ENCODE results near the gene IQGAP3. TPM values are rescaled to one million over a fixed set of nuclear protein-coding genes. Genes with fewer than 3 reads are reported as not detected.
A peak's percentile ranks its signal among the peaks of the same experiment; 100 is the strongest.

Gene IQGAP3
- total and polyA plus RNA-seq, 2 experiments from 2014 or later = 5.2 to 5.7 TPM

DNA sequence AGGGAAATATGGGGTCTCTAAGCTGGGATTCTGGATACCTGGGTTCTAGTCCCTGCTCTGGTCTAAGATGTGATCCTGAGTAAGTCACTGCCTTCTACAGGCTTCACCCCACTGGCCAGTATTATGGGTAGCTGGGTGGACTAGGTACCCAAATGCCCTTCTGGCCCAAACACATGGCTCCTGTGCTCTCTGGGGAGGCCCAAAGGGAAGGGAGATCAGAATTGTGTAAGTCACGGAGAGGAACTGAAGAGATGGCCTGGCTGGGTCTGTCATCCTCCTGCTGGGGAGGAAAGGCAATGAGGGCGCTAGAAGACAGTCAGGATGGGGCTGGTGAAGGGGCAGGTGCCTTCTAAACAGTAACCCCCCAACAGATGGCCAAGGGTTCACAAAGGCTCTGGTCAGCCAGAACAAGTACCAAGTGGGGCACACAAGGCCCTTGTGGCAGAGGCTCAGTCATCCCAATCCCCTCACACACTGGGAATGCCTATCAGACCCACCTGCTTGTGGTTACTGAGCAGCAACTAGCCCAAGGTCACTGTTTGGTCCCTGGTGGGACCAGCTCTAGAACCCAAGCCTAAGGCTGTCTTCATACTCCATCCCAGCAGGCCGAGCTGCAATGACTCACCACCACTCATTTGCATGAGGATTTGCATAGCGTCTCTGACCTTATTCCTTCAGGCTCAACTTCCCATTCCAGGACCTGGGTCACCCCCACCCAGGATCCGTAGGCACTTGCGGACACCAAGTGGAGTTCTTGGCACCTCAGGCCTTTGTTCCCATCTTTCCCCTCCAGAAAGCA is 81.0 kb downstream of the IQGAP3 start:
- Histone ChIP-seq H3K4me3 (no peak overlapping the region), H3K79me2 (peaks cover 100% of the 10 kb centered on the region), H4K20me1 (ENCODE audit: insufficient read depth, poor library complexity, severe bottlenecking) (peaks cover 100% of the 10 kb centered on the region), H3K9me3 (ENCODE audit: low read depth) (no peaks in the 10 kb centered on the region), H3K27me3 (no peaks in the 10 kb centered on the region), H3K36me3 (replicated peaks; ENCODE audit: insufficient read depth, low read depth) (no peaks in the 10 kb centered on the region), H2AFZ (no peak overlapping the region), H3K4me2 (peak overlapping the region; percentile 67), H3K27ac (no peak overlapping the region), H3K4me1 (ENCODE audit: insufficient read depth) (peaks cover 45% of the 10 kb centered on the region), H3K9me2 (replicated peaks; ENCODE audit: insufficient read depth) (no peaks in the 10 kb centered on the region)
- WGBS (ENCODE audit: low lambda C conversion rate, missing lambda C conversion rate) = 94% methylated on average over 6 of the region's 6 CpGs
- TF ChIP-seq EZH2 (IDR thresholded peaks at IDR 0.05; ENCODE audit: borderline replicate concordance) = no peak
- TF ChIP-seq, protein P1, sequence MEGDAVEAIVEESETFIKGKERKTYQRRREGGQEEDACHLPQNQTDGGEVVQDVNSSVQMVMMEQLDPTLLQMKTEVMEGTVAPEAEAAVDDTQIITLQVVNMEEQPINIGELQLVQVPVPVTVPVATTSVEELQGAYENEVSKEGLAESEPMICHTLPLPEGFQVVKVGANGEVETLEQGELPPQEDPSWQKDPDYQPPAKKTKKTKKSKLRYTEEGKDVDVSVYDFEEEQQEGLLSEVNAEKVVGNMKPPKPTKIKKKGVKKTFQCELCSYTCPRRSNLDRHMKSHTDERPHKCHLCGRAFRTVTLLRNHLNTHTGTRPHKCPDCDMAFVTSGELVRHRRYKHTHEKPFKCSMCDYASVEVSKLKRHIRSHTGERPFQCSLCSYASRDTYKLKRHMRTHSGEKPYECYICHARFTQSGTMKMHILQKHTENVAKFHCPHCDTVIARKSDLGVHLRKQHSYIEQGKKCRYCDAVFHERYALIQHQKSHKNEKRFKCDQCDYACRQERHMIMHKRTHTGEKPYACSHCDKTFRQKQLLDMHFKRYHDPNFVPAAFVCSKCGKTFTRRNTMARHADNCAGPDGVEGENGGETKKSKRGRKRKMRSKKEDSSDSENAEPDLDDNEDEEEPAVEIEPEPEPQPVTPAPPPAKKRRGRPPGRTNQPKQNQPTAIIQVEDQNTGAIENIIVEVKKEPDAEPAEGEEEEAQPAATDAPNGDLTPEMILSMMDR (IDR thresholded peaks at IDR 0.05; ENCODE audit: poor library complexity) = no peak
- TF ChIP-seq EZH2phosphoT487 (IDR thresholded peaks at IDR 0.05; ENCODE audit: low read depth, severe bottlenecking, unreplicated experiment) = no peak
- no peak for DNase-seq (ENCODE audit: low spot score)

DNA sequence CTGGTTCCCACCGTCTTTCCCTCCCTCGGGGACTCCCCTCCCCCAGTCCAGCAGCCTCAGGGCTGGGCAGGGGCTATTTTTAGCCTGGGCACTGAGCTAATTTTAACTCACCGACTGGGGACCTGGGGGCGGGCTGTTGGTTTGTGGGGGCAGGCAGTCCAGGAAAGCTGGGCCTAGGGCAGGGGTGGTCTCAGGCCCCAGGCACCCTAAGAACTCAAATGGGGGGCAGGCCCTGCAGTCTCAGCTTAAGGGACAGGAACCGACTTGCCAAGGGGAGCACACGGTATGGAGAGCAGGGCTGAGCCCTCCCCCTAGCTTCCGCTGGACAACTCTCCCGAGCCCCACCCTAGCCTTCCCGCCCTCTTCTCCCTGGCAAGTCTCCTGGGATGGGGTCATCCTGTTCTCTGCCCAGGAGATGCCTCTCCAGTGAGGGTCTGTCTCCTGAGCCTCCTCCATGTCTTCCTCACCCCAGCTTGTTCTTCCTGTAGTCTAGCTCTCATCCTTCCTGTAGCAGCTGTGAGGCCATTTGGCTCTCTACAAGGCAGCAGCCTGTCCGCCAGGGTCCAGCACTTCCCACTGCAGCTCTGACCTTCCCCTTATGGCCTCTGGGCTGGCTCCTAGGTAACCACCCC is 81.8 kb downstream of the IQGAP3 start:
- DNase-seq (ENCODE audit: low spot score) = peak; percentile 45
- peaks cover 40% of the 10 kb centered on the region for H3K4me1 ChIP-seq (ENCODE audit: insufficient read depth)
- 32% methylated on average over 9 of the region's 10 CpGs for WGBS (ENCODE audit: low lambda C conversion rate, missing lambda C conversion rate)
- no peaks in the 10 kb centered on the region for H3K36me3 ChIP-seq (replicated peaks; ENCODE audit: insufficient read depth, low read depth)
- peaks cover 100% of the 10 kb centered on the region for H4K20me1 ChIP-seq (ENCODE audit: insufficient read depth, poor library complexity, severe bottlenecking)
- H3K79me2 ChIP-seq = peaks cover 100% of the 10 kb centered on the region
- no peak overlapping the region for H3K4me3 ChIP-seq
- H2AFZ ChIP-seq = no peak overlapping the region
- TF ChIP-seq EZH2phosphoT487 (IDR thresholded peaks at IDR 0.05; ENCODE audit: low read depth, severe bottlenecking, unreplicated experiment) (no peak), EZH2 (IDR thresholded peaks at IDR 0.05; ENCODE audit: borderline replicate concordance) (no peak)
- TF ChIP-seq, protein P1 (IDR thresholded peaks at IDR 0.05; ENCODE audit: poor library complexity) = no peak
- H3K4me2 ChIP-seq = peak overlapping the region; percentile 67
- no peaks in the 10 kb centered on the region for H3K27me3 ChIP-seq
- no peaks in the 10 kb centered on the region for H3K9me3 ChIP-seq (ENCODE audit: low read depth)
- no peaks in the 10 kb centered on the region for H3K9me2 ChIP-seq (replicated peaks; ENCODE audit: insufficient read depth)
- peak overlapping the region; percentile 16 for H3K27ac ChIP-seq

DNA sequence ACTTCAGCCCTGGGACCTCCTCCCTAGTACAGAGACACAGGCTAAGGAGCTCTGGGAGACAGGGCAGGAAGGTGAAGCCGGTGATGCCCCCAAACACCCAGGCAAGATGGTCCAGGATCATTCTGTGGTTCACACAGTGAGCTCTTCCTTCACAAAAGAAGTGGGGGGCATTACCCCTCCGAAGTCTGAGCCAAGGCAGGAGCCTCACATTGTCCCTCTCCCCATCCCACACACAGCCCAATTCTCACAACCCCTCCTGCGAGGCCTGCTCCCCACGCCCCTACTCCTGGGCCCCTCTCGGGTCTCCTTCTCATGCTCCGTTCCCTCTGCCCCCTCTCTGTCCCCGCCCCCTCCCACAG is 82.5 kb downstream of the IQGAP3 start:
- H2AFZ ChIP-seq = no peak overlapping the region
- H3K4me3 ChIP-seq = no peak overlapping the region
- H3K27ac ChIP-seq = no peak overlapping the region
- H3K9me2 ChIP-seq (replicated peaks; ENCODE audit: insufficient read depth) = no peaks in the 10 kb centered on the region
- 77% methylated on average over 3 of the region's 7 CpGs for WGBS (ENCODE audit: low lambda C conversion rate, missing lambda C conversion rate)
- peaks cover 100% of the 10 kb centered on the region for H3K79me2 ChIP-seq
- DNase-seq (ENCODE audit: low spot score) = no peak
- no peaks in the 10 kb centered on the region for H3K9me3 ChIP-seq (ENCODE audit: low read depth)
- H3K36me3 ChIP-seq (replicated peaks; ENCODE audit: insufficient read depth, low read depth) = no peaks in the 10 kb centered on the region
- peaks cover 40% of the 10 kb centered on the region for H3K4me1 ChIP-seq (ENCODE audit: insufficient read depth)
- H4K20me1 ChIP-seq (ENCODE audit: insufficient read depth, poor library complexity, severe bottlenecking) = peaks cover 100% of the 10 kb centered on the region
- TF ChIP-seq EZH2 (IDR thresholded peaks at IDR 0.05; ENCODE audit: borderline replicate concordance) (no peak), EZH2phosphoT487 (IDR thresholded peaks at IDR 0.05; ENCODE audit: low read depth, severe bottlenecking, unreplicated experiment) (no peak)
- TF ChIP-seq, protein P1 (IDR thresholded peaks at IDR 0.05; ENCODE audit: poor library complexity) = no peak
- H3K27me3 ChIP-seq = no peaks in the 10 kb centered on the region
- peak overlapping the region; percentile 67 for H3K4me2 ChIP-seq
